Pancreas (tissue), 10 donors: ENCODE measurements around the gene R3HCC1L. TPM values are rescaled to one million over a fixed set of nuclear protein-coding genes. Genes with fewer than 3 reads are reported as not detected.

ENCODE experiments used
- ATAC-seq, 4 donors: fragments of 200-7000 bp; cut with Tn5 transposase; one replicate each; pipeline versions ENCODE4 v1.8.0 to v1.9.1; 2020; ENCODE audit warnings: mild to moderate bottlenecking in 4 of 4, moderate library complexity in 4 of 4
- DNase-seq, 6 donors: peaks; one replicate each; pipeline ENCODE4 v3.0.0-alpha.2; 2020
- FAIRE-seq: peaks from 2 replicates; lab custom pipeline; 2012; peaks lifted over from hg19 to GRCh38; lab: Jason Lieb, UNC
- H3K27ac ChIP-seq, 4 donors: fragments of 200-600 bp; sonication (generic); 1 replicate in 3 of 4; 2 replicates in 1 of 4; pipeline versions ENCODE4 v1.5.0 to v1.8.0; 2020
- H3K27me3 ChIP-seq, 4 donors: fragments of 200-600 bp; one replicate each; pipeline ENCODE4 v1.8.0; 2021
- H3K36me3 ChIP-seq, 3 donors: fragments of 200-600 bp; sonication (generic) in 1 of 3; one replicate each; pipeline versions ENCODE4 v1.5.0 to v1.8.0; 2020 to 2021
- H3K4me1 ChIP-seq, 3 donors: fragments of 200-600 bp; one replicate each; pipeline ENCODE4 v1.8.0; 2021
- H3K4me3 ChIP-seq, 4 donors: fragments of 200-600 bp; sonication (generic) in 2 of 4; one replicate each; pipeline versions ENCODE4 v1.5.0 to v1.8.0; 2020 to 2021
- H3K9me3 ChIP-seq, 4 donors: fragments of 200-600 bp; one replicate each; pipeline ENCODE4 v1.8.0; 2021
- CTCF ChIP-seq, 4 donors: fragments of 200-600 bp; sonication (generic) in 3 of 4; IDR thresholded peaks; one replicate each; pipeline versions ENCODE4 v1.5.0 to v1.8.0; 2021; ENCODE audit warnings: antibody characterized with exemption in 4 of 4
- WGBS, 2 donors: extraction: QIAGEN DNeasy Blood & Tissue Kit; methylation state at CpG; one replicate each; pipeline ENCODE4 v1.1.7; 2013; 5-methylcytosine and 5-hydroxymethylcytosine counted together
- intact Hi-C, 3 donors: fragments of 100-400 bp; cut with DNase I; formaldehyde crosslinking; loops; one replicate each; pipeline versions ENCODE4 v1.11.1 to v1.14.2; 2022
- polyA plus RNA-seq, 2 donors: library from polyadenylated mRNA; stranded (reverse); fragments of 200-250 nt; gene quantifications; one replicate each; pipeline ENCODE4 v1.2.3, GENCODE V29; 2013
- total RNA-seq, 6 donors: library from RNA; stranded (reverse); fragmentation: NEBNext Ultra II Directional in 4 of 6; extraction: Animal tissue kit (Norgen Biotek cat#: 25700) in 4 of 6; gene quantifications; one replicate each; pipeline versions ENCODE4 v1.2.1 to v1.2.4, GENCODE V29; 2021 to 2023
- donor health status: healthy with polysubstance abuse.
- donor health status: DM: no; HTN: no; CAD: no; lungs with moderate emphysema.
- donor health status: DM: no; HTN: no; CAD: no.
- donor health status: control.
- donor health status: control.
- donor health status: Bipolar disorder and iron deficiency.
- donor health status: DM: yes; HTN: yes; CAD: no.
- donor health status: DM: no; HTN: no; CAD: no.
- donor health status: DM: no; HTN: no; CAD: no.
- donor health status: DM: yes; HTN: yes; CAD: no.

R3HCC1L gene
- total and polyA plus RNA-seq, 8 donors: 3.9 to 9.5 (median 4.9) TPM

GRCh38 chr10:98158576-98158975 lies 24.1 kb downstream of the R3HCC1L start:
- ATAC-seq: no peak
- no peak for FAIRE-seq
- no peak overlapping the region for H3K27ac ChIP-seq
- DNase-seq: no peak
- H3K4me1 ChIP-seq: peaks cover 0 to 5% (median 4%) of the 10 kb centered on the region in 3 donors
- no peaks in the 10 kb centered on the region for H3K27me3 ChIP-seq
- H3K36me3 ChIP-seq: no peaks in the 10 kb centered on the region
- no peak for TF ChIP-seq CTCF (IDR thresholded peaks at IDR 0.05)
- intact Hi-C loops: no loop called here
- H3K9me3 ChIP-seq: no peaks in the 10 kb centered on the region
- 80 to 85% methylated on average over 1 of the region's 1 CpG for WGBS, 2 donors
- H3K4me3 ChIP-seq: no peak overlapping the region

GRCh38 chr10:98163941-98164340 lies 29.5 kb downstream of the R3HCC1L start:
- TF ChIP-seq CTCF (IDR thresholded peaks at IDR 0.05): no peak
- WGBS, 2 donors: 90 to 96% methylated on average over 5 of the region's 5 CpGs
- no peak overlapping the region for H3K27ac ChIP-seq
- intact Hi-C loops: no loop called here
- H3K4me3 ChIP-seq: no peak overlapping the region
- peaks cover 0 to 18% (median 4%) of the 10 kb centered on the region in 3 donors for H3K36me3 ChIP-seq
- H3K27me3 ChIP-seq: no peaks in the 10 kb centered on the region
- FAIRE-seq: no peak
- DNase-seq: no peak
- no peak for ATAC-seq
- H3K9me3 ChIP-seq: no peaks in the 10 kb centered on the region
- H3K4me1 ChIP-seq: no peaks in the 10 kb centered on the region

GRCh38 chr10:98167191-98167590 lies 32.7 kb downstream of the R3HCC1L start:
- WGBS, 2 donors: 62 to 94% methylated on average over 2 of the region's 2 CpGs
- no peak for TF ChIP-seq CTCF (IDR thresholded peaks at IDR 0.05)
- FAIRE-seq: no peak
- no peaks in the 10 kb centered on the region for H3K27me3 ChIP-seq
- DNase-seq: no peak
- no peaks in the 10 kb centered on the region for H3K4me1 ChIP-seq
- no peaks in the 10 kb centered on the region for H3K9me3 ChIP-seq
- H3K4me3 ChIP-seq: no peak overlapping the region
- no peak overlapping the region for H3K27ac ChIP-seq
- peaks cover 0 to 18% (median 4%) of the 10 kb centered on the region in 3 donors for H3K36me3 ChIP-seq
- no peak for ATAC-seq
- intact Hi-C loops: no loop called here

GRCh38 chr10:98168147-98168546 lies 33.7 kb downstream of the R3HCC1L start:
- peak in 1 of 4 donors; percentile 44 for ATAC-seq
- no peak for DNase-seq
- no peaks in the 10 kb centered on the region for H3K4me1 ChIP-seq
- no peak overlapping the region for H3K4me3 ChIP-seq
- no peaks in the 10 kb centered on the region for H3K9me3 ChIP-seq
- no peak for TF ChIP-seq CTCF (IDR thresholded peaks at IDR 0.05)
- H3K27me3 ChIP-seq: no peaks in the 10 kb centered on the region
- peaks cover 0 to 18% (median 4%) of the 10 kb centered on the region in 3 donors for H3K36me3 ChIP-seq
- intact Hi-C loops: no loop called here
- no peak overlapping the region for H3K27ac ChIP-seq
- no peak for FAIRE-seq
- WGBS, 2 donors: 90 to 95% methylated on average over 7 of the region's 7 CpGs

- no peak overlapping the region for H3K4me3 ChIP-seq
- intact Hi-C loops: no loop called here
- peaks cover 0 to 18% (median 4%) of the 10 kb centered on the region in 3 donors for H3K36me3 ChIP-seq
- no peak overlapping the region for H3K27ac ChIP-seq
- no peaks in the 10 kb centered on the region for H3K4me1 ChIP-seq
- FAIRE-seq (no peak), DNase-seq (no peak), ATAC-seq (no peak)
- H3K27me3 ChIP-seq: no peaks in the 10 kb centered on the region
- 87 to 91% methylated on average over 3 of the region's 3 CpGs for WGBS, 2 donors
- TF ChIP-seq CTCF (IDR thresholded peaks at IDR 0.05): no peak
- H3K9me3 ChIP-seq: no peaks in the 10 kb centered on the region
These were observed 34.3 kb downstream of the R3HCC1L start for GRCh38 chr10:98168766-98169165.
